Body of pancreas (tissue), 4 donors: ENCODE data around the gene TMEM63A. TPM values are rescaled to one million over a fixed set of nuclear protein-coding genes. Genes with fewer than 3 reads are reported as not detected.

Source experiments
- ATAC-seq: fragments of 150-250 bp; one replicate; pipeline ENCODE4 v1.9.1; 2016
- DNase-seq, 4 donors: peaks; one replicate each; pipeline ENCODE4 v3.0.0-alpha.2; 2019
- H3K27ac ChIP-seq, 4 donors: fragments of 200-600 bp; sonication (generic); 1 replicate in 3 of 4; 2 replicates in 1 of 4; pipeline versions ENCODE4 v1.5.1 to v1.6.1; 2016 to 2019; ENCODE audit warnings: mild to moderate bottlenecking in 1 of 4, mixed read lengths in 1 of 4, moderate library complexity in 1 of 4
- H3K27me3 ChIP-seq, 2 donors: fragments of 200-600 bp; sonication (generic); one replicate each; pipeline ENCODE4 v1.6.0; 2016; ENCODE audit warnings: mild to moderate bottlenecking in 1 of 2
- H3K36me3 ChIP-seq, 2 donors: fragments of 200-600 bp; sonication (generic); replicated peaks in 1 of 2; 2 replicates each; pipeline ENCODE4 v1.5.1; 2016; ENCODE audit warnings: low read depth in 2 of 2; ENCODE audit not compliant: insufficient read depth in 1 of 2
- H3K4me1 ChIP-seq: fragments of 200-600 bp; sonication (generic); one replicate; pipeline ENCODE4 v1.6.0; 2016
- H3K4me3 ChIP-seq, 2 donors: fragments of 200-600 bp; sonication (generic); 1 replicate in 1 of 2; 2 replicates in 1 of 2; pipeline ENCODE4 v1.5.1; 2016 to 2019
- H3K9me3 ChIP-seq, 3 donors: fragments of 200-600 bp; sonication (generic); 1 replicate in 2 of 3; 2 replicates in 1 of 3; pipeline ENCODE4 v1.5.1; 2016
- CTCF ChIP-seq, 7 experiments: fragments of 450-650 bp in 4 of 7; fragments of 200-600 bp in 3 of 7; sonication (generic) in 3 of 7; IDR thresholded peaks; one replicate each; pipeline ENCODE4 v1.5.1; 2016 to 2019; ENCODE audit warnings: antibody characterized with exemption in 7 of 7
- POLR2A ChIP-seq, 3 donors: fragments of 450-650 bp; IDR thresholded peaks; one replicate each; pipeline ENCODE4 v1.6.1; 2016; ENCODE audit warnings: antibody characterized with exemption in 3 of 3, mild to moderate bottlenecking in 2 of 3
- WGBS, 2 donors: methylation state at CpG; one replicate each; pipeline ENCODE4 v1.1.5; 2017; 5-methylcytosine and 5-hydroxymethylcytosine counted together
- intact Hi-C: fragments of 100-400 bp; cut with DNase I; formaldehyde crosslinking; loops from one replicate; pipeline ENCODE4 v1.15.1; 2023
- total RNA-seq, 2 donors: library from RNA; depleted of rRNA; stranded (reverse); fragments of >200 nt; gene quantifications; one replicate each; pipeline ENCODE4 v1.1.0, GENCODE V29; 2016

The TMEM63A gene
- total RNA-seq, 2 donors from 2014 or later = 129 to 217 TPM

GRCh38 chr1:225822655-225823403 is 59.4 kb downstream of the TMEM63A start:
- peaks cover 98% of the 10 kb centered on the region for H3K4me1 ChIP-seq

GRCh38 chr1:225820522-225821120 is 61.6 kb downstream of the TMEM63A start:
- Histone ChIP-seq H3K9me3 (no peaks in the 10 kb centered on the region), H3K27ac (peak overlapping the region in 3 of 4 donors; percentile 28 to 49 (median 41)), H3K4me1 (peaks cover 98% of the 10 kb centered on the region), H3K36me3 (no peaks in the 10 kb centered on the region), H3K4me3 (no peak overlapping the region), H3K27me3 (no peaks in the 10 kb centered on the region)
- DNase-seq = peak in 3 of 4 donors; percentile 49 to 67 (median 56)
- no peak for ATAC-seq
- TF ChIP-seq POLR2A (IDR thresholded peaks at IDR 0.05) (no peak), CTCF (IDR thresholded peaks at IDR 0.05) (no peak)
- intact Hi-C loops = no loop called here
- WGBS, 2 donors = 55 to 63% methylated on average over 5 of the region's 5 CpGs

More at GRCh38 chr1:225822655-225823403, 59.4 kb downstream of the TMEM63A start:
- Histone ChIP-seq H3K36me3 (no peaks in the 10 kb centered on the region), H3K4me3 (no peak overlapping the region), H3K27ac (peak overlapping the region in 2 of 4 donors; percentile 81 to 88), H3K9me3 (no peaks in the 10 kb centered on the region), H3K27me3 (no peaks in the 10 kb centered on the region)
- TF ChIP-seq CTCF (IDR thresholded peaks at IDR 0.05) = no peak
- no peak for TF ChIP-seq POLR2A (IDR thresholded peaks at IDR 0.05)
- WGBS, 2 donors = 65 to 69% methylated on average over 12 of the region's 12 CpGs
- no peak for DNase-seq
- intact Hi-C loops = no loop called here
- ATAC-seq = no peak

- Histone ChIP-seq H3K9me3 (no peaks in the 10 kb centered on the region), H3K36me3 (no peaks in the 10 kb centered on the region), H3K4me1 (peaks cover 98% of the 10 kb centered on the region), H3K27me3 (no peaks in the 10 kb centered on the region), H3K27ac (peak overlapping the region in 3 of 4 donors; percentile 28 to 57 (median 49)), H3K4me3 (no peak overlapping the region)
- no peak for TF ChIP-seq CTCF (IDR thresholded peaks at IDR 0.05)
- TF ChIP-seq POLR2A (IDR thresholded peaks at IDR 0.05) = no peak
- intact Hi-C loops = no loop called here
- 37 to 44% methylated on average over 12 of the region's 12 CpGs for WGBS, 2 donors
- no peak for DNase-seq
- ATAC-seq = no peak
Observed at GRCh38 chr1:225819346-225820192, 62.6 kb downstream of the TMEM63A start.

DNA sequence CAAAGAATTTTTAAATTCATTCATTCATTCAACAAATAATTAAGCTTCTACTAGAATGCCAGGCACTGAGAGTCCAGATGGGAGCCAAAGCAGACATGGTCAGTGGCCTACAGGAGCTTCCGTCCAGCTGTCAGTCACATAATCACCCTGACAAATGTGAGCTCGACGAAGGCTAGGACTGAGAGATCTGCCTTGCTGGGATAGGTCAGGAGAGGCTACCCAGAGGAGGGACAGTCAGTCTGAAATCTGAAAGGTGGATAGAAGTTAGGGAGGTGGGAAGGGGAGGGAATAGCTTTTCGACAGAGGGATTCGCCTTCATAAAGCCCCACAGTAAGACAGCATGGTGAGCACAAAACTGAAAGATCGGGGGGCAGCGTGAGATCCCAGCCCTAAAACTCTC is 64.0 kb downstream of the TMEM63A start:
- DNase-seq (no peak), ATAC-seq (no peak)
- TF ChIP-seq POLR2A (IDR thresholded peaks at IDR 0.05) = no peak
- Histone ChIP-seq H3K4me1 (peaks cover 98% of the 10 kb centered on the region), H3K27me3 (no peaks in the 10 kb centered on the region), H3K27ac (peak overlapping the region in 3 of 4 donors; percentile 85 to 88 (median 86)), H3K36me3 (no peaks in the 10 kb centered on the region), H3K9me3 (no peaks in the 10 kb centered on the region), H3K4me3 (no peak overlapping the region)
- intact Hi-C loops = no loop called here
- 72 to 78% methylated on average over 7 of the region's 7 CpGs for WGBS, 2 donors

- peak; percentile 90 to 95 (median 94) for DNase-seq
- Histone ChIP-seq H3K4me3 (no peak overlapping the region), H3K27me3 (no peaks in the 10 kb centered on the region), H3K9me3 (no peaks in the 10 kb centered on the region), H3K27ac (peak overlapping the region; percentile 85 to 88 (median 87)), H3K4me1 (peaks cover 98% of the 10 kb centered on the region), H3K36me3 (no peaks in the 10 kb centered on the region)
- peak; percentile 91 for ATAC-seq
- TF ChIP-seq CTCF (IDR thresholded peaks at IDR 0.05) (peak in 1 of 7 experiments; percentile 5), POLR2A (IDR thresholded peaks at IDR 0.05) (peak in 2 of 3 donors; percentile 25 to 27)
- intact Hi-C loops = no loop called here
- 19 to 23% methylated on average over 5 to 8 of the region's 8 CpGs for WGBS, 2 donors
Observed at GRCh38 chr1:225817611-225818061, 64.5 kb downstream of the TMEM63A start.
